HL-60 (cell line): ENCODE results near the gene IL31.

Experiments used
- GABPA ChIP-seq: IDR thresholded peaks from 2 replicates; pipeline ENCODE4 v1.6.1; 2012; ENCODE audit warnings: low read depth
- POLR2AphosphoS5 ChIP-seq: IDR thresholded peaks from 2 replicates; pipeline ENCODE4 v1.6.1; 2012; ENCODE audit warnings: low read depth
- TF ChIP-seq, protein P1 (sequence below): IDR thresholded peaks from one replicate; pipeline ENCODE4 v1.5.1; 2011; ENCODE audit warnings: low read length, control low read depth, inconsistent platforms; ENCODE audit not compliant: insufficient read depth
- TF ChIP-seq, protein P2 (sequence below): IDR thresholded peaks from 2 replicates; pipeline ENCODE4 v1.6.1; 2012; ENCODE audit warnings: low read depth; ENCODE audit not compliant: insufficient replicate concordance

GRCh38 chr12:122187466-122187865 lies 13.4 kb upstream of the IL31 start:
- TF ChIP-seq, protein P1, sequence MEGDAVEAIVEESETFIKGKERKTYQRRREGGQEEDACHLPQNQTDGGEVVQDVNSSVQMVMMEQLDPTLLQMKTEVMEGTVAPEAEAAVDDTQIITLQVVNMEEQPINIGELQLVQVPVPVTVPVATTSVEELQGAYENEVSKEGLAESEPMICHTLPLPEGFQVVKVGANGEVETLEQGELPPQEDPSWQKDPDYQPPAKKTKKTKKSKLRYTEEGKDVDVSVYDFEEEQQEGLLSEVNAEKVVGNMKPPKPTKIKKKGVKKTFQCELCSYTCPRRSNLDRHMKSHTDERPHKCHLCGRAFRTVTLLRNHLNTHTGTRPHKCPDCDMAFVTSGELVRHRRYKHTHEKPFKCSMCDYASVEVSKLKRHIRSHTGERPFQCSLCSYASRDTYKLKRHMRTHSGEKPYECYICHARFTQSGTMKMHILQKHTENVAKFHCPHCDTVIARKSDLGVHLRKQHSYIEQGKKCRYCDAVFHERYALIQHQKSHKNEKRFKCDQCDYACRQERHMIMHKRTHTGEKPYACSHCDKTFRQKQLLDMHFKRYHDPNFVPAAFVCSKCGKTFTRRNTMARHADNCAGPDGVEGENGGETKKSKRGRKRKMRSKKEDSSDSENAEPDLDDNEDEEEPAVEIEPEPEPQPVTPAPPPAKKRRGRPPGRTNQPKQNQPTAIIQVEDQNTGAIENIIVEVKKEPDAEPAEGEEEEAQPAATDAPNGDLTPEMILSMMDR: no peak
- TF ChIP-seq, protein P2, sequence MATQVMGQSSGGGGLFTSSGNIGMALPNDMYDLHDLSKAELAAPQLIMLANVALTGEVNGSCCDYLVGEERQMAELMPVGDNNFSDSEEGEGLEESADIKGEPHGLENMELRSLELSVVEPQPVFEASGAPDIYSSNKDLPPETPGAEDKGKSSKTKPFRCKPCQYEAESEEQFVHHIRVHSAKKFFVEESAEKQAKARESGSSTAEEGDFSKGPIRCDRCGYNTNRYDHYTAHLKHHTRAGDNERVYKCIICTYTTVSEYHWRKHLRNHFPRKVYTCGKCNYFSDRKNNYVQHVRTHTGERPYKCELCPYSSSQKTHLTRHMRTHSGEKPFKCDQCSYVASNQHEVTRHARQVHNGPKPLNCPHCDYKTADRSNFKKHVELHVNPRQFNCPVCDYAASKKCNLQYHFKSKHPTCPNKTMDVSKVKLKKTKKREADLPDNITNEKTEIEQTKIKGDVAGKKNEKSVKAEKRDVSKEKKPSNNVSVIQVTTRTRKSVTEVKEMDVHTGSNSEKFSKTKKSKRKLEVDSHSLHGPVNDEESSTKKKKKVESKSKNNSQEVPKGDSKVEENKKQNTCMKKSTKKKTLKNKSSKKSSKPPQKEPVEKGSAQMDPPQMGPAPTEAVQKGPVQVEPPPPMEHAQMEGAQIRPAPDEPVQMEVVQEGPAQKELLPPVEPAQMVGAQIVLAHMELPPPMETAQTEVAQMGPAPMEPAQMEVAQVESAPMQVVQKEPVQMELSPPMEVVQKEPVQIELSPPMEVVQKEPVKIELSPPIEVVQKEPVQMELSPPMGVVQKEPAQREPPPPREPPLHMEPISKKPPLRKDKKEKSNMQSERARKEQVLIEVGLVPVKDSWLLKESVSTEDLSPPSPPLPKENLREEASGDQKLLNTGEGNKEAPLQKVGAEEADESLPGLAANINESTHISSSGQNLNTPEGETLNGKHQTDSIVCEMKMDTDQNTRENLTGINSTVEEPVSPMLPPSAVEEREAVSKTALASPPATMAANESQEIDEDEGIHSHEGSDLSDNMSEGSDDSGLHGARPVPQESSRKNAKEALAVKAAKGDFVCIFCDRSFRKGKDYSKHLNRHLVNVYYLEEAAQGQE: no peak
- TF ChIP-seq GABPA (no peak), POLR2AphosphoS5 (no peak)
